ENCODE measurements around the gene APP.
"Not testable (repeated sequence)": the region's sequence is repeated elsewhere in the genome, so short reads cannot be mapped to it uniquely, and the experiment has no call there.

APP gene

DNA sequence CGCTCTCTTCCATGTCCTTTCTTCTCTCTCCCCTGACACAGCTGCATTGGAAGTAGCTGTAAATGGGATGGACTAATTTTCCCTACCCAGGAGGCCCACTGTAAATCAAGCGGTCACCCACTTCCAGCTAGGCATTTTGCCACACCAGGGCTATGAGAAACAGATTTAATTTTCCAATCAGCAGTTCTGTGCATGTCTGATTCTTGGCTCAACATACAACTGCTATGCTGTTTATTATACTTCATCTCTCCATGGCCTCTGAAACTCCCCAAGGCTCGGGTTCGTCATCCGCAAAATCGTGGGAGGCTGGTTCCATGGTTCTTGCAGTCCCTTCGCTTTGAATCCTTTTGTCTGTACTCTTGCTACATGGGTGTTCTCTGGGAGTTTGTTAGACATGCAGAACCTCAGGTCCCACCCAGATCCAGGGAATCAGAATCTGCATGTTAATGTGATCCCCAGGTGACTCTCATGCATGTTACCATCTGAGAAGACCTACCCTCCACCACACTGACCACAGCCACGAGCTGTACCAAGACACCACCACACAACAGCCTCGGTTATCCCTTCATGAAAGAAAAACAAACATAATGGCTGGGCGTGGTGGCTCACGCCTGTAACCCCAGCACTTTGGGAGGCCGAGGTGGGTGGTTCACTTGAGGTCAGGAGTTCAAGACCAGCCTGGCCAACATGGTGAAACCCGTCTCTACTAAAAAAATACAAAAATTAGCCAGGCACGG, 245.3 kb downstream of the APP start:
- peak overlapping the region; percentile 44 for H3K27ac ChIP-seq
- TF ChIP-seq CTCF (IDR thresholded peaks at IDR 0.05): no peak
- H2AFZ ChIP-seq: no peak overlapping the region
- no peak overlapping the region for H3K4me3 ChIP-seq (ENCODE audit: low read depth, low read length)
- H3K9ac ChIP-seq: no peak overlapping the region
- H3K4me1 ChIP-seq: no peaks in the 10 kb centered on the region
- no peaks in the 10 kb centered on the region for H3K79me2 ChIP-seq
- H3K4me2 ChIP-seq (ENCODE audit: low read length): no peak overlapping the region
- H3K9me3 ChIP-seq (ENCODE audit: control insufficient read depth, low read length): no peaks in the 10 kb centered on the region
- H3K27me3 ChIP-seq (ENCODE audit: control insufficient read depth, insufficient read depth, low read length): no peaks in the 10 kb centered on the region
- no peaks in the 10 kb centered on the region for H3K36me3 ChIP-seq (ENCODE audit: control insufficient read depth, insufficient read depth, low read length)

DNA sequence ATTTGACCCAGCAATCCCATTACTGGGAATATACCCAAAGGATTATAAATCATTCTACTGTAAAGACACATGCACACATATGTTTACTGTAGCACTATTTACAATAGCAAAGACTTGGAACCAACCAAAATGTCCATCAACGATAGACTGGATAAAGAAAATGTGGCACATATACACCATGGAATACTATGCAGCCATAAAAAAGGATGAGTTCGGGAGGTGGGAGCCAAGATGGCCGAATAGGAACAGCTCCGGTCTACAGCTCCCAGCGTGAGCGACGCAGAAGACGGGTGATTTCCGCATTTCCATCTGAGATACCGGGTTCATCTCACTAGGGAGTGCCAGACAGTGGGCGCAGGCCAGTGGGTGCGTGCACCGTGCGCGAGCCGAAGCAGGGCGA, 252.4 kb downstream of the APP start:
- H3K4me2 ChIP-seq (ENCODE audit: low read length); H3K79me2 ChIP-seq; H2AFZ ChIP-seq; H3K4me1 ChIP-seq; H3K36me3 ChIP-seq (ENCODE audit: control insufficient read depth, insufficient read depth, low read length); H3K9me3 ChIP-seq (ENCODE audit: control insufficient read depth, low read length); H3K27me3 ChIP-seq (ENCODE audit: control insufficient read depth, insufficient read depth, low read length); H3K9ac ChIP-seq; H3K27ac ChIP-seq; H3K4me3 ChIP-seq (ENCODE audit: low read depth, low read length): not testable (repeated sequence)

DNA sequence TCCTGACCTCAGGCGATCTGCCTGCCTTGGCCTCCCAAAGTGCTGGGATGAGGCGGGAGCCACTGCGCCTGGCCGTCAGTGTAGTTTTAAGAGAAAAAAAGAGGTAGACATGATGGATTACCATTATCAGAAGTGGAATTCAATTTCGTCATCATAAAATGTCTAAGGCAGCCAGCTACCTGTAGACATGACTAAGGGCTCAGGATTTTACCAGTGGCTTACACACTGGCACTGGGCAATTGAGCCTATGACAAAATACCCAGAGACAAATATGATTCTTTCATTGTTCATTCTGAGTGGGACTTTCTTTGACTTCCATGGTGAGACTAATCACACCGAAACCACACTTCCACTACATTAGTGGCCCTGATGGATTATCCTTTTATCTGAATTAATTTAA, 254.3 kb downstream of the APP start:
- TF ChIP-seq CTCF (IDR thresholded peaks at IDR 0.05): no peak
- Histone ChIP-seq H3K9me3 (ENCODE audit: control insufficient read depth, low read length) (no peaks in the 10 kb centered on the region), H2AFZ (no peak overlapping the region), H3K79me2 (no peaks in the 10 kb centered on the region), H3K27ac (no peak overlapping the region), H3K27me3 (ENCODE audit: control insufficient read depth, insufficient read depth, low read length) (no peaks in the 10 kb centered on the region), H3K4me1 (no peaks in the 10 kb centered on the region), H3K36me3 (ENCODE audit: control insufficient read depth, insufficient read depth, low read length) (no peaks in the 10 kb centered on the region), H3K9ac (no peak overlapping the region), H3K4me3 (ENCODE audit: low read depth, low read length) (no peak overlapping the region), H3K4me2 (ENCODE audit: low read length) (no peak overlapping the region)

- H3K27me3 ChIP-seq (ENCODE audit: control insufficient read depth, insufficient read depth, low read length): no peaks in the 10 kb centered on the region
- H3K4me3 ChIP-seq (ENCODE audit: low read depth, low read length): no peak overlapping the region
- no peaks in the 10 kb centered on the region for H3K79me2 ChIP-seq
- H3K4me1 ChIP-seq: no peaks in the 10 kb centered on the region
- TF ChIP-seq CTCF (IDR thresholded peaks at IDR 0.05): no peak
- no peak overlapping the region for H3K9ac ChIP-seq
- no peaks in the 10 kb centered on the region for H3K36me3 ChIP-seq (ENCODE audit: control insufficient read depth, insufficient read depth, low read length)
- no peaks in the 10 kb centered on the region for H3K9me3 ChIP-seq (ENCODE audit: control insufficient read depth, low read length)
- no peak overlapping the region for H3K27ac ChIP-seq
- H2AFZ ChIP-seq: no peak overlapping the region
- H3K4me2 ChIP-seq (ENCODE audit: low read length): no peak overlapping the region
Measured at GRCh38 chr21:25913479-25913878, 257.1 kb downstream of the APP start.

DNA sequence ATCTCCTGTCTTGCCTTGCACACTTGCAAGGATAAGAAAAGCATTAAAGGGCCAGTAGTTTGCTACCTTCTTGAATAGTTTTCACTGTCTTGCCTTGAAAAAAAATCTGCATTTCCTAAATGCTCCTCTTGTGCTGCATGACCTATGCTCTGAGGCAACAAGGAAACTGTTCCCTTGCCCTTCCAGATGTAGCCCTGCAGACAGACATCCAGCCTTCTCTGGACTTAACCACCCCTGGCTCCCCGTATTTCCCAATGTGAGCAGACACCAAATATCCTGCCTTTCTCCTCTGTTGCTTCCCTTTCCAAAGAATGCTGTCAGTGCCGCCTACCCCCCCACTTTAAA, 258.2 kb downstream of the APP start:
- H3K9me3 ChIP-seq (ENCODE audit: control insufficient read depth, low read length): no peaks in the 10 kb centered on the region
- no peaks in the 10 kb centered on the region for H3K79me2 ChIP-seq
- no peak overlapping the region for H3K27ac ChIP-seq
- H3K4me3 ChIP-seq (ENCODE audit: low read depth, low read length): no peak overlapping the region
- no peaks in the 10 kb centered on the region for H3K36me3 ChIP-seq (ENCODE audit: control insufficient read depth, insufficient read depth, low read length)
- H3K4me2 ChIP-seq (ENCODE audit: low read length): no peak overlapping the region
- TF ChIP-seq CTCF (IDR thresholded peaks at IDR 0.05): no peak
- H3K4me1 ChIP-seq: no peaks in the 10 kb centered on the region
- no peaks in the 10 kb centered on the region for H3K27me3 ChIP-seq (ENCODE audit: control insufficient read depth, insufficient read depth, low read length)
- H2AFZ ChIP-seq: no peak overlapping the region
- H3K9ac ChIP-seq: no peak overlapping the region

Data from parathyroid adenoma (tissue), 2 donors.